DMS53 treated with DMSO at 0.1 percent for 48 hours (cell line): ENCODE results near the gene C10orf71.

ENCODE experiments used
- DNase-seq: peaks from one replicate; lab custom pipeline; 2025; ENCODE audit not compliant: unreplicated experiment; lab: John Stamatoyannopoulos, UW

The C10orf71 gene

DNA sequence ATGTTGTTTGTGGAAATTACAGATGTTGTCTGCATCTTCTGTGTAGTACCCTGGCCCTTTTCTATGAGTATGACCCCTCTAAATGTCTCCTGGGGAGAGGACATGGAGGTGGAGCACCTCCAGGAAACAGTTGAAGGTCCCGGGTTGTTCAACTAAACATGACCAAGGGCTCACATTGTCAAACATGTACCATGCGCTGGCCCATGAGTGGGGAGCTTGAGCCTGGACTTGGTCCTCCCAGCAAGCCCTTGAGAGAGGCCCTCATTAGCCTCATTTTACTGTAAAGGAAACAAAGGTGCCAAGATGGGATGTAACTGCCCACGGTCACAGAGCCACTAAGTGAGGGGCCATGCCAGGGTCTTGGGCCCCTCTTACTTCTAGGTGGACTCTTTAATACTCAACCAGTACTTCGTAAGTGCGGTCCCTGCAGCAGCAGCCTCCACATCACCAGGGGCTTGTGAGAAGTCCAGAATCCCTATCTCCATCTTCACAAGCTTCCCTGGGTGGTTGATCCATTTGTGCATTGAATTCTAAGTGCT, 31.2 kb downstream of the C10orf71 start:
- no peak for DNase-seq

DNA sequence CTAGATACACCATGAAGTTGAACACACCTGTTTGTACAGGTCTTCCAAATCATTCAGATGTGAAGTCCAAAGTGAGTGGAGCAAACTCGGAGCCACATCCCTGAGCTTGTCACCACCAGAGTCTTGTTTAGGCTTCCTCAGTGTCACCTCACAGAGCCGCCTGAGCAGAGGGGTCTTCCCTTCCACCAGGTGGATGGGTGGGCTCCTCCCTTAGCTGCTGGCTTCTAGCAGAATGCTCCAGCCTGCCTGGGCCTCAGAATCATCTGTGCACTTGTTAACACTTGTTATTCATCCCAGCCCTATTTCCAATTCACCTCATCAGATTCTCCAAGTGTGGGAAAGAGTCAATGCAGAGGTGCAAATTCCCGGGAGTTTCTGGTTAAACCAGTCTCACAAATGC, 32.5 kb downstream of the C10orf71 start:
- DNase-seq: no peak

DNA sequence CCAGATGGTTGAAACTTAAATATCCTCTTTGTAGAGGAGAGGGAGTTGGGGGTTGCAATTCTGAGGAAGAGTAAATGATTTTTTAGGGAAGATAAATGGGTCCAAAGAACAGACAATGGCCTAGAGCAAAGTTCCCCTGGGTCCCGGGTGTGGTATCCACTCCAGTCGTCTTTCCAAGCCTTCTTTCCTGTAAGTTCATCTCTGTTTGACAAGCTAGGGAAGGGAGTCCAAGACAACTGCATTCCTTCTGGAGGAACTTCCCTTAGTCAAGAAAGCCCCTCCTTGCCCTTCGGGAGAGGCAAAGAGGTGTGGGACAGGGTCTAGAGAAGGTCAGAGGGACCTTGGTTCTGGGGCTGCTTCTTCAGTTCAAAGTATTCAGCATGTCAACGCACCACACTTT, 33.4 kb downstream of the C10orf71 start:
- no peak for DNase-seq

DNA sequence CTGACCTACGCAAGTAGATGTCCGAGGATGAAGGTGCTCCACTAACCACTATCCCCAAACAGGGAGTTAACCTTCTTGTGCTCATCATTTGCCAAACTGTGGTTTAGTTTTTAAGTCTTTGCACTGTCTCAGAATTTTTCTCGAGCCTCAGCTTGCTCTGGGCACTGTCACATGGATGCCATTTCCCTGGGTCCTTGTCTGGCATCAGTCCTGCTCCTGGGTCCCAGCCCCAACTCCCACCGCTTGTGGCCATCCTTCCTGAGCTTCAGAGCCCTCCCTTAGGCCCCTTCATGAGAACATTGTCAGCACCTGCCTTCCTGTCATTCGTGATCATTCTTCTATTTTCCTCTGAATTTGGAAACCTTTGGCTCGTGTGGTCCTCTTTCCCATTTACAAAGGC, 33.8 kb downstream of the C10orf71 start:
- DNase-seq: no peak

DNA sequence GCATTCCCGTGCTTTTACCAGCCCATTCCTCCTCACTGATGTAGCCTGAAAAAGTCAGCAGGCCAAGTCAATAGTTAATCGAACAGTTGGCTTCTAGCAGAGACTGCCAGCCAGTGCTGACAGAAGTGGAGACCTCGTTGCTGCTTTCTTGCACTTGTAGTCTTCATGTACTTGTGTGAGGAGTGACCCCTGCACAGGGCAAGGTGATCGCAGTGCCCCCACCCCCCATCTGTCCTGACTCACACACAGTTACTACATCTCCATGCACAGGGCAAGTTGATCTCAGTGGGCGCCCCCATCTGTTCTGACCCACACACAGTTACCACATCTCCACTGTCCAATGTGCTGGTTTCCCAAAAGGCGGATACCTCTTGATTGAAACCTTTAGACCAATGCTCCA, 34.2 kb downstream of the C10orf71 start:
- DNase-seq: no peak

DNA sequence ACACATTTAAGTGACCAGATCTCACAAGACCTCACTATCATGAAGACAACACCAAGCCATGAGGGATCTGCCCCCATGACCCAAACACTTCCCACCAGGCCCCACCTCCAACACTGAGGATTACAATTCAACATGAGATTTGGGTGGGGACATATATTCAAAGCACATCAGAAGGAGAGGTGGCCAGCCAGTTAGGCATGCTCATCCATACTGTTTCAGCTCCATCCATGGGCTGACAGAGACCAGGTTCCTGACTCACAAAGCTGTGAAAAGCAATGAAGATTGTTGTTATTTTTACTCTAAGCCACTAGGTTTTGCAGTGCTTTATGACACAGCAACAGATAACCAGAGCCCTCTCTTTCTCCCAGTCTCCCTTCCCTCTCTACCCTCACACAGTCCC, 36.0 kb downstream of the C10orf71 start:
- no peak for DNase-seq

DNA sequence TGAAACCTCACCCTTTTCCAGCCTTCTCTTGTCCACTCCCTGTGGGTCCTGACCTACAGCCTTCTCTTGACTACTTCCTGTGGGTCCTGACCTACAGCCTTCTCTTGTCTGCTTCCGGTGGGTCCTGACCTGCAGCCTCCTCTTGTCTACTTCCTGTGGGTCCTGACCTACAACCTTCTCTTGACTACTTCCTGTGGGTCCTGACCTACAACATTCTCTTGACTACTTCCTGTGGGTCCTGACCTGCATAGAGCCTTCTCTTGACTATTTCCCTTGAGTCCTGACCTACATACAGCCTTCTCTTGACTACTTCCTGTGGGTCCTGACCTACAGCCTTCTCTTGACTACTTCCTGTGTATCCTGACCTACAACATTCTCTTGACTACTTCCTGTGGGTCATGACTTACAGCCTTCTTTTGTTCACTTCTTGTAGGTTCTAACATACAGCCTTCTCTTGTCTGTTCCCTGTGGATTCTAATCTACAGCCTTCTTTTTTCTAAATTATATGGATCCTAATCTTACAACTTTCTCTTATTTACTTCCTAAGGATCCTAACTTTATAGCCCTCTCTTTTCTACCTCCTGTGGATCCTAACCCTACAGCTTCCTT, 36.5 kb downstream of the C10orf71 start:
- no peak for DNase-seq

DNA sequence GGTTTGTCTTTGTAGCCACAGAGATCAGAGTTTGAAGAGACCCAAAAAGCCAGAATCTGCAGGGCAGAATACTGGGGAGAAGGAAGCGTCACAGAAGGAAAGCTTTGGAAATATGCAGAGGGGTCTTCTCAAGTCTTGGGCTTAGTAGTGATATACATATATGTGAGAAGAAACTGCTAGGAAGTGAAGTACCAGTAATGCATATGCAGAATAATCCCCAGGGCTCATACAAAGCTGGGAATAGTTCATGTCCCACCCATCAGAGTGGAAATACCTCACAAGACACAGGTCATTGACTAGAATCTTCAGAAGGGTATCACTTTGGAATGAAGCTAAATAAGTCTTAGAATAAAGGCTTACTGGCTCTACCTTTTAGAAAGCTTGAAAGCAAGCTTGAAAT, 39.6 kb downstream of the C10orf71 start:
- DNase-seq: no peak

DNA sequence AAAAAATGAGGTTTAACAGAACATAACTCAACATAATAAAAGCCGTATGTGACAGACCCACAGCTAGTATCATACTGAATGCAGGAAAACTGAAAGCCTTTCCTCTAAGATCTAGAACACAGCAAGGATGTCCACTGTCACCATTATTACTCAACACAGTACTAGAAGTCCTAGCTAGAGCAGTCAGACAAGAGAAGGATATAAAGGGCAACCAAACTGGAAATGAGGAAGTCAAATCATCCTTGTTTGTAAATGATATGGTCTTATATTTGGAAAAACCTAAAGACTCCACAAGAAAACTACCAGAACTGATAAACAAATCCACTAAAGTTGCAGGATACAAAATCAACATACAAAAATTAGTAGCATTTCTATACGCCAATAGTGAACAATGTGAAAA, 45.9 kb downstream of the C10orf71 start:
- no peak for DNase-seq

DNA sequence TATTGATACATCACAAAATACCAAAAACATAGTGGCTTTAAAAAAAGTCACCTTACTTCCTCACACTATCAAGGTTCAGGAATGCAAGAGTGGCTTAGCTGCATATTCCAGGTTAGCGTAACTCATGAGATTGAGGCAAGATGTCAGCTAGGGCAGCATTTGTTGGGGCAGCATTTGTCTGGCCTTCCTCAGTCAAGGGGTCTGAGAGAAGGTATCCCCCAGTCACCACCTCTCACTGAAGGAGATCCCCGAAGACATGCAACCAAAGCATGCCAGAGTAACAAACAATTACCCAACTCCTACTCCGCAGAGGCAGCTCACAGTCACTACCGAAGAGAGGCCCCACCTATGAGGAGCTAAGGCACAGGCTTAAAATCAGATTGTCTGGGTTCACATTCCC, 48.4 kb downstream of the C10orf71 start:
- DNase-seq: no peak

DNA sequence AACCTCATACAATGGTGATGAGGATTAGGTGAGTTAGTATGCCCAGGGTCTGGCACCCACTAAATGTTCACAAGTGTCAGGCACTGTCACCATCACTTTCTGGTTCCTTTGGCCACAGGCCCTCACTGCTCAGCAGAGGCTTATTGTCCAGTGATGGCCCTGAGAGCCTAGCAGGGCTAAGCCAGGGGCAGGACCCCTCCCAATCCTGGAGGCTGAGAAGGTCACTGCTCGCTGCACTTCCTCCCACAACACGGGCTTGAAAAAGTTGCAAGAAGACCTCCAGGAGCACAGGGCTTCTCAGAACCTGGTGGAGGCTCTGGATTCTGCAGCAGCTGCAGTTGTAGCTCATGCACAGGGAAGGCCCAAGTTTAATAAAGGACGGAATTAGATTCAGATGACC, 48.9 kb downstream of the C10orf71 start:
- no peak for DNase-seq

DNA sequence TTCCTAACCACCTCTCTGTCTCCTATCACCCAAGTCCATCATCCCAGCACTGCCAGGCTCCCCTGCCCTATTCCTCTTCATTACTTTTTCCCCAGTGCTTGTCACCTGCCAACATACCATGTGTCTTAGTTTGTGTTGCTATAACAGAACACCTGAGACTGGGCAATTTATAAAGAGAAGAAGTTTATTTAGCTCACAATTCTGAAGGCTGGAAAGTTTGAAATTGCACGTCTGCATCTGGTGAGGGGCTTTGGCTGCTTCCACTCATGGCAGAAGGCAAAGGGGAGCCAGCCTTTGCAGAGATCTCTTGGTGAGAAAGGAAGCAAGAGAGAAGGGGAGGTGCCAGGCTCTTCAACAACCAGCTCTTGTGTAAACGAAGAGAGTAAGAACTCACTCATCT, 49.6 kb downstream of the C10orf71 start:
- DNase-seq: no peak

DNA sequence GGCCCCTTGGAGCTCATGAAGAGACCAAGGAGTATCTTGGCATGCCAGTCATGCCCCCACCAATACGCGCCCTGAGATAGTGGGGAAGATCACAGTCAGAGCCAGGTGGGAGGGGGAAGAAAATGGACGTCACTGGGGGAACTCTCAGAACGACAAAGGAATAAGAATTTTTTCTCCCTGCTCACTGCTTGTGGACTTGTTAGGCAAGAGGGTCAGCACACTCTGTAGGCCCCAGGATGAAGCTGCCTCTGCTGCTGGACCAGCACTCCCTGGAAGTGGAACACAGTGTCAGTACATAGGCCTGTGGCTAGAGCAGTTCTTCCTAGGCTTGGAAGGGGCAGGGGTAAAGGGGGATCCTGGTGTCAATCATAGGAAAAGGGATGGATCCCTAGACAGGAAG, 50.4 kb downstream of the C10orf71 start:
- no peak for DNase-seq

DNA sequence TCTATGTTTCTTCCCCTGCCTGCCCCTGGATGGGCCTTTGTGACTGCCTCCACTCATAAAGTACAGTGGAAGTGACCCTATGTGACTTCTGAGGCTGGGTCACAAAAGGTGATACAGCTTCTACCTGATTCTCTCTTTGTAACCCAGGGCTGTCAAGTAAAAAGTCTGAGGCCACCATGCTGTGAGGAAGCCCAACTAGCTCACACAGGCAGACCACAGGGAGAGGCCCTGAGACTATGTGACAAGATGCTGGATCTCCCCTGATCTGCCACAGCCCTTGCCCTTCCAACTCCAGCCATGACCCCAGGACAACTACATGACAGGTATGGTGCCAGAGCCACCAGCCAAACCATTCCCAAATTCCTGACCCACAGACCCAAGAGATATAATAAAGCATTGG, 51.2 kb downstream of the C10orf71 start:
- DNase-seq: no peak

DNA sequence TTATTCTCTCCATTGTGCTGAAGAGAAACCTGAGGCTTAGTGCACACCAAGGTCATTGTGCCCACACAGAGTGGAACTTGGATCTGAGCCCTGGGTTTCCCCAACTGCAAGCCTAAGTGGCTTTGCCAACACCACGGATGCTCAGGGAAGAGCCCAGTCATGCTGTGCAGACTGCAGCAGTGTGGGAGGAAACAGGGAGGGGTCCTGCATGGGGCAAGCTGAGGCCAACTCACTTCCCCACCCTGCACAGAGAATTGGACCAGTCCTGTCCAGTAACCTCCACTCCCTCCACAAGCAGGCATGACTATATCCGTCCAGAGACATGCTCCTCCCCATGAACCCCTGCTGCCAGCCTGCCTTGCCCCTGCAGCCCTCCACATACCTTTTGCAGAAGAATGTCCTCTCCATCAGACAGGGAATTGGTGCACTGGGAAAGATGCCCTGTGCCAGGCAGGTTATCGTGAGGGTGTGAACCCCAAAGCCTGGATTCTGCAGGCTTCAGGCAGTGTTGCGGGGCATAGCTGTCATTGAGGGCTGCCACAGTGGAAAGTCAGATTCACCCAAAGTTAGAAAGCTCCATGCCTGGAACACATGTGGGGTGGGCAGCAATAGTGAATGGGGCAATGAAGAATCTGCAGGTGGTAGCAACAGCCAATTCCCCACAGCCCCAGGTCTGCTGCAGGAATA, 52.0 kb downstream of the C10orf71 start:
- no peak for DNase-seq

DNA sequence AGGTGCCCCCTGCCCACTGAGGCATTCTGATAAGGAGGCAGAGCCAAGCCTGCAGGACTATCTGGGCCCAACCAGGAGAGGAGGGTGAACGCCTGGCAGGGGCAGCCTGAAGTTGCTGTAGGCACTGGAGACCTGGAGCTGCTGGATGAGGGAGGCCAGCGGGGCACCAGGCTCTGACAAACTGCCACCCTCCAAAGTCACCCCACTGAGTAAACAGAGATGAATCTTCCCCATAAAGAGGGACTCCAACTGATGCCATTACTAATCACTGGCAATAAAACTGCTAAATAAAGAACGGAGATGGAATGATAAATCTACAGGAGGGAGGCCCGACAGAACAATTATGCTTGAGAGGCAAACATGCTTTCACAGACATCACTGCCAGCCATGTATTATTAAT, 52.7 kb downstream of the C10orf71 start:
- no peak for DNase-seq

DNA sequence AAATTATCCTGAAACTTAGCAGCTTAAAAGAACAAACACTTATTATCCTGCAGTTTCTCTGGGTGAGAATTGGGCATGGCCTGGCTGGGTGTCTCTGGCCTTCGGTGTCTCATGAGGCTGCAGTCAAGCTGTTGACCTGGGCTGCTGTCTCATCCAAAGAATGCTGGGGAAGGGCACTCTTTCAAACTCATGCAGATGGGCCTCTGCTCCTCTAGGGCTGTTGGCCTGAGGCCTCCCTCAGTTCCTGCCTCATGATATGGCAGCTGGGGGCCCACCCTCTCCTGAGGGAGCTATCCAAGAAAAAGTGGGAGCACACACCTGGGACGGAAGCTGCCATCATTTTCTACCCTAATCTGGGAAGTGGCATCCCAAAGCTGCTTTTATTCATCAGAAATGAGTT, 53.4 kb downstream of the C10orf71 start:
- DNase-seq: no peak

DNA sequence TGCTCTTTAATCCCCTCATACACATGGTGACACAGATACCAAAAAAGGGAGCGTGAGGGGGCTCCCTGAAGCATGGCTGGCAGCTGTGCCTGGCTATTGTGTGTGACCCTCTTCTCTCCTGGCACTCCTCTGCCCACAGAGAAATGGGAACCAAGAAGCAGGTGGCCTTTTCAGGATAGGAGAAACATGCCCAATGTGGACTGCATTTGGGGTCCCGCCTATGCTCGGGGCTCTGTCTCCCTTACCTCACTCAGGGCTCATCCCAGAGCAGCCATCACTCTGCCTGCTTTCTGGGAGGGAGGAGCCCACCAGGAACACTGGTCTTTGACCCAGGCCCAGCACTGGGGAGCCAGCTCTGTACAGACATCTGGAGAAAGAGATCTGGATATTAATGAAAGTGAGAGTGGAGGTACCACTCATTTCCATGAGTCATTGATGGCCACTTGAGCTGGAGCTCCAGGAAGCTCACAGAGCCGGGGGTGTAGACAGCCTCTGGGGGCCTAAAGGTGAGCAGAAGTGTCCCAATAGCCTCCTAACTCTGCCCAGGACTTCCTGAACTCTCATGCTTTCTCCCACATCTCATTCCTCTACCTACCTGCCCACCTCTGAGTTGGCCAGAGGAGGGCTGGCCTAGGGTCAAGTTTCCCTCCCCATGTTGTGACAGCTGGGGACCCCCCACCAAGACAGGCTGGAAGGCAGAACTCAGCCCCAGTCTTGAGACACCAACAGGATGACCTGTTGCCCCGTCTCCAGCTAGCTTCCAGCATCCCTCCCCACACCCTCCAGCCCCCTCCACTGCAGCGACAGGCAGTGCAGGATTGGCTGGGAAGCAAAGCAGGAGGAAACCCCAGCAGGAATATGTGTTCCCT, 54.3 kb downstream of the C10orf71 start:
- peak; percentile 4 for DNase-seq

DNA sequence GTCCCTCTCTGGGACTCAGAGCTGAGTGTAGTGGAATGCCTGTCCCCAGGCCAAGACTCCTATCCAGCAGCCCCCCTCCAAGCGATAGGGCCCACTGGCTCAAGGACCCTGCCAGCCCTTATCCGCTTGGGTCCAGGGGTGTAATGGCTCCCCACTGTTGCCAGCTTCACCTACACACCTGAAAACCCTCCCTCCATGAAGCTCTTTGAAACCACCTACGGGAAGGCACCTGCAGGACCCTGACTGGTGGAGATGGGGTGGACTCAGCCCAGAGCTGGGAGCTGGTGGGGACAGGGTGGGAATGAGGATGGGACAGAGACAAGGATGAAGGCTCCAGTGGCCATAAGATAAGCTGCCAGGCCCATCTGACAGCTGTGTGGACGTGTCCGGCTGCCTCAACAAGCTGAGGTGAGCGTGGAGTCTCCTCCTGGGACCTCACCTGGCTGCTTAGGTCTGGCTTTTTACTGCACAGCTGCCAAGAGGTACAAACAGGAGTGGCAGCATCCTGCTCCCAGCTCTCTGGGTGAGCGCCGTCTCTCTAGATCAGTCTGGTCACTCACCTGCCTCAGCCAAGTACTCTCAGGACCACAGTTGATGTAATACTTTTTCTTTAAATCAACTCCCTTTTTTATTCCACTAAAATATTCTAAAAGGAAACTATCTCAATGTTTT, 55.1 kb downstream of the C10orf71 start:
- no peak for DNase-seq

DNA sequence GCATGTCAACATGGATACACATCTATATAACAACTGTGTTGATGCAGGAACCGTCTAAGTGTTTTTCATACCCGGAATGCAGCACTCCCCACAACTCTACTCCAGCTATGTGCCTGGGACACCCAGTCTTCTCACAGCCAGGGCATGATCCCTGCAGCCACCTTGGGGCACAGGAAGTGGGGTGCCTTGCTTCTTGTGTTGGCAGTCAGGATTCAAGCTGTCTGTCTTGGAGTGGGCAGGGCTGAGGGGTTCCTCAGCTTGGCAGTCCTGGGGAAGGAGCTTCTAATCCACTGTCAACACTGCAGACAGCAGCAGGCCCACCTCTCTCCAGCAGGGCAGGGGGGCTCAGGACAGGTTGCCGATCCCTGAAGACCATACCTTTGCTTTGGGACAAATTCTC, 55.6 kb downstream of the C10orf71 start:
- no peak for DNase-seq

DNA sequence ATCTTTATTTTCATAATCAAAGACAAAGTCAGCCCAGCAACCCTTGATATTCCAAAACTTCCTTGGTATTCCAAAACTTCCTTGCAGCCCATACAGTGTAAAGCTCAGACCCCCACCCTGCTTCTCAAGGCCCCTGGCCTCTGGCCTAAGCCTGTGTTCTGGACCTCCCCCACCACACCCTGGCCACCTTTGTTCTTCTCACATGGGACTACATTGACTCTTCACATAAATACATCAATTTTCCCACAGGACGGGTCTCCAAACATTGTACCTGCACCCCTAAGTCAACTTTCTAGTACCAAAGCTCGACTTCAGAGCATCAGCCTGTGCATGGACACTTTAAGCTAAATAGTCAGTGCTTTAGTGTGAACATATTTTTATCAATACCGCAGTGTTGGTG, 56.3 kb downstream of the C10orf71 start:
- no peak for DNase-seq
